22Rv1 (cell line): Measurements from ENCODE around the gene ABI1.

Experiments
- H3K27ac ChIP-seq: fragments of 450-650 bp; 2 replicates; pipeline ENCODE4 v1.5.1; 2017
- CTCF ChIP-seq: fragments of 450-650 bp; IDR thresholded peaks from 2 replicates; pipeline ENCODE4 v1.5.1; 2017; ENCODE audit warnings: mild to moderate bottlenecking
- ZFX ChIP-seq: fragments of 450-650 bp; IDR thresholded peaks from 2 replicates; pipeline ENCODE4 v1.6.1; 2017; ENCODE audit warnings: antibody characterized with exemption, borderline replicate concordance

ABI1 gene

GRCh38 chr10:26804418-26805393, 56.1 kb downstream of the ABI1 start:
- TF ChIP-seq ZFX, result no peak
- no peak for TF ChIP-seq CTCF
- H3K27ac ChIP-seq, result no peak overlapping the region

- no peak overlapping the region for H3K27ac ChIP-seq
- TF ChIP-seq CTCF, result no peak
- no peak for TF ChIP-seq ZFX
These were observed 56.9 kb downstream of the ABI1 start for GRCh38 chr10:26803849-26804248.

GRCh38 chr10:26802527-26802926, 58.2 kb downstream of the ABI1 start:
- H3K27ac ChIP-seq, result no peak overlapping the region
- TF ChIP-seq ZFX (no peak), CTCF (no peak)

- no peak overlapping the region for H3K27ac ChIP-seq
- TF ChIP-seq CTCF, result no peak
- TF ChIP-seq ZFX, result no peak
These were observed 58.9 kb downstream of the ABI1 start for GRCh38 chr10:26801831-26802230.

GRCh38 chr10:26801274-26801673, 59.5 kb downstream of the ABI1 start:
- no peak for TF ChIP-seq CTCF
- TF ChIP-seq ZFX, result no peak
- no peak overlapping the region for H3K27ac ChIP-seq

- TF ChIP-seq ZFX (no peak), CTCF (no peak)
- no peak overlapping the region for H3K27ac ChIP-seq
These were observed 60.3 kb downstream of the ABI1 start for GRCh38 chr10:26800468-26800867.

GRCh38 chr10:26799342-26799741, 61.4 kb downstream of the ABI1 start:
- no peak overlapping the region for H3K27ac ChIP-seq
- TF ChIP-seq ZFX (no peak), CTCF (no peak)
